Panc1 (cell line): ENCODE results near the gene C16orf46. TPM values are rescaled to one million over a fixed set of nuclear protein-coding genes. Genes with fewer than 3 reads are reported as not detected.
"Not testable (repeated sequence)": the region's sequence is repeated elsewhere in the genome, so short reads cannot be mapped to it uniquely, and the experiment has no call there.

Experiments
- ATAC-seq: fragments of 200-7000 bp; cut with Tn5 transposase; 2 replicates; pipeline ENCODE4 v1.9.1; 2020; ENCODE audit warnings: mild to moderate bottlenecking, moderate library complexity
- BruUV-seq: library from RNA; stranded (reverse); fragments of 400-500 nt; replicated peaks from 2 replicates; lab custom pipeline; 2021; lab: Mats Ljungman, UMichigan
- CTCF ChIA-PET: fragments of 300-600 bp; sonication (Branson Sonifier 250); formaldehyde crosslinking; loops from one replicate; lab custom pipeline; 2022; ENCODE audit warnings: antibody characterized with exemption; lab: Charles Lee
- POLR2A ChIA-PET: fragments of 300-600 bp; sonication (Branson Sonifier 250); formaldehyde crosslinking; loops from one replicate; lab custom pipeline; 2022; ENCODE audit warnings: antibody characterized with exemption; lab: Charles Lee
- DNase-seq: peaks from one replicate; pipeline ENCODE4 v3.0.0-alpha.2; 2010; ENCODE audit warnings: low read depth, low spot score
- H3K27ac ChIP-seq: 2 replicates; pipeline ENCODE4 v1.5.1; 2011; ENCODE audit warnings: mild to moderate bottlenecking, low read length, inconsistent platforms
- H3K27me3 ChIP-seq: fragments of 200-500 bp; sonication (Bioruptor generic); 2 replicates; pipeline ENCODE4 v1.6.0; 2014; ENCODE audit warnings: low read length, inconsistent platforms; ENCODE audit not compliant: control insufficient read depth, insufficient read depth
- H3K36me3 ChIP-seq: fragments of 200-500 bp; sonication (Bioruptor generic); 2 replicates; pipeline ENCODE4 v1.5.1; 2014; ENCODE audit warnings: inconsistent platforms, mild to moderate bottlenecking, low read length, moderate library complexity; ENCODE audit not compliant: control insufficient read depth, insufficient read depth
- H3K4me1 ChIP-seq: 2 replicates; pipeline ENCODE4 v1.5.1; 2011; ENCODE audit warnings: inconsistent platforms, mild to moderate bottlenecking, low read length, moderate library complexity; ENCODE audit not compliant: control insufficient read depth, insufficient read depth
- H3K4me3 ChIP-seq, 2 experiments: 2 replicates each; pipeline ENCODE4 v1.5.1; 2011 to 2012; ENCODE audit warnings: low read depth in 2 of 2, low read length in 2 of 2, mild to moderate bottlenecking in 2 of 2, inconsistent platforms in 1 of 2, moderate library complexity in 1 of 2
- H3K9me3 ChIP-seq: fragments of 200-500 bp; sonication (Bioruptor generic); 2 replicates; pipeline ENCODE4 v1.5.1; 2014; ENCODE audit warnings: low read depth, mild to moderate bottlenecking, inconsistent platforms, low read length, moderate library complexity; ENCODE audit not compliant: control insufficient read depth, insufficient read depth
- POLR2AphosphoS5 ChIP-seq: IDR thresholded peaks from 2 replicates; pipeline ENCODE4 v1.6.1; 2012; ENCODE audit warnings: mild to moderate bottlenecking, low read depth, low read length, moderate library complexity
- SIN3A ChIP-seq: IDR thresholded peaks from 2 replicates; pipeline ENCODE4 v1.6.1; 2012; ENCODE audit warnings: low read depth, mild to moderate bottlenecking, low read length, moderate library complexity, borderline replicate concordance; ENCODE audit not compliant: insufficient read depth
- TCF7L2 ChIP-seq: IDR thresholded peaks from 2 replicates; pipeline ENCODE4 v1.6.1; 2011; ENCODE audit warnings: mild to moderate bottlenecking, low read depth, low read length, inconsistent platforms
- in situ Hi-C: cut with HindIII; loops from 2 replicates; pipeline ENCODE4 v1.10.0; 2016; ENCODE audit warnings: low sequenced_read_pairs, low pct_unique_long_range_greater_than_20kb
- intact Hi-C: fragments of 100-400 bp; cut with micrococcal nuclease; formaldehyde crosslinking; loops from one replicate; pipeline ENCODE4 v1.10.0; 2022; ENCODE audit not compliant: unreplicated experiment
- total RNA-seq: library from RNA; stranded (reverse); gene quantifications from one replicate; pipeline ENCODE4 v1.2.1, GENCODE V29; 2021; ENCODE audit not compliant: unreplicated experiment
- TF ChIP-seq, protein P1 (sequence below), 2 experiments: IDR thresholded peaks; 2 replicates each; pipeline ENCODE4 v1.6.1; 2011 to 2012; ENCODE audit warnings: low read depth in 2 of 2, control low read depth in 1 of 2, low read length in 1 of 2, mild to moderate bottlenecking in 1 of 2, moderate library complexity in 1 of 2; ENCODE audit not compliant: insufficient read depth in 1 of 2
- TF ChIP-seq, protein P2 (sequence below): fragments of 450-650 bp; IDR thresholded peaks from 2 replicates; pipeline ENCODE4 v1.5.1; 2017; ENCODE audit warnings: mild to moderate bottlenecking

C16orf46 gene
- total RNA-seq, 1 experiment from 2014 or later: 1.2 TPM

DNA sequence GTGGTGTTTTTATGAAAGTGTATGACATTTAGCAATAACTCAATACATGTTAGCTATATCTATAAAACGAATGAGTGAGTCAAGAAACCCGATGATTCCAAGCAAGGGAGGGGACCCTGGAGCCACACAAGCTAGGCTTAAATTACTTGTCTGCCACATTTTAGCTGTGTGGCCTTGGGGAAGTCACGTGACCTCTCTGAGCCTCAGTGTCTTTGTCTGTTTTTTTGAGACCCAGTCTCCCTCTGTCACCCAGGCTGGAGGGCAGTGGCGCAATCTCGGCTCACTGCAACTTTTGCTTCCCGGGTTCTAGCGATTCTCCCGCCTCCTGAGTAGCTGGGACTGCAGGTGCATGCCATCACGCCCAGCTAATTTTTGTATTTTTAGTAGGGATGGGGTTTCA, 39.2 kb upstream of the C16orf46 start:
- Histone ChIP-seq H3K27me3 (no peaks in the 10 kb centered on the region), H3K27ac (no peak overlapping the region), H3K36me3 (no peaks in the 10 kb centered on the region), H3K9me3 (no peaks in the 10 kb centered on the region), H3K4me1 (no peaks in the 10 kb centered on the region), H3K4me3 (no peak overlapping the region)
- ChIA-PET POLR2A (no interaction called here), CTCF (interaction anchor here (0.7 kb wide), 1 partner anchor 25 kb away, joined by 3 read pairs; no protein-coding TSS in a partner anchor)
- intact Hi-C loops: no loop called here
- BruUV-seq: no TSS peak
- ATAC-seq (no peak), DNase-seq (no peak)
- in situ Hi-C loops: no loop called here
- TF ChIP-seq POLR2AphosphoS5: no peak
- TF ChIP-seq, protein P1, sequence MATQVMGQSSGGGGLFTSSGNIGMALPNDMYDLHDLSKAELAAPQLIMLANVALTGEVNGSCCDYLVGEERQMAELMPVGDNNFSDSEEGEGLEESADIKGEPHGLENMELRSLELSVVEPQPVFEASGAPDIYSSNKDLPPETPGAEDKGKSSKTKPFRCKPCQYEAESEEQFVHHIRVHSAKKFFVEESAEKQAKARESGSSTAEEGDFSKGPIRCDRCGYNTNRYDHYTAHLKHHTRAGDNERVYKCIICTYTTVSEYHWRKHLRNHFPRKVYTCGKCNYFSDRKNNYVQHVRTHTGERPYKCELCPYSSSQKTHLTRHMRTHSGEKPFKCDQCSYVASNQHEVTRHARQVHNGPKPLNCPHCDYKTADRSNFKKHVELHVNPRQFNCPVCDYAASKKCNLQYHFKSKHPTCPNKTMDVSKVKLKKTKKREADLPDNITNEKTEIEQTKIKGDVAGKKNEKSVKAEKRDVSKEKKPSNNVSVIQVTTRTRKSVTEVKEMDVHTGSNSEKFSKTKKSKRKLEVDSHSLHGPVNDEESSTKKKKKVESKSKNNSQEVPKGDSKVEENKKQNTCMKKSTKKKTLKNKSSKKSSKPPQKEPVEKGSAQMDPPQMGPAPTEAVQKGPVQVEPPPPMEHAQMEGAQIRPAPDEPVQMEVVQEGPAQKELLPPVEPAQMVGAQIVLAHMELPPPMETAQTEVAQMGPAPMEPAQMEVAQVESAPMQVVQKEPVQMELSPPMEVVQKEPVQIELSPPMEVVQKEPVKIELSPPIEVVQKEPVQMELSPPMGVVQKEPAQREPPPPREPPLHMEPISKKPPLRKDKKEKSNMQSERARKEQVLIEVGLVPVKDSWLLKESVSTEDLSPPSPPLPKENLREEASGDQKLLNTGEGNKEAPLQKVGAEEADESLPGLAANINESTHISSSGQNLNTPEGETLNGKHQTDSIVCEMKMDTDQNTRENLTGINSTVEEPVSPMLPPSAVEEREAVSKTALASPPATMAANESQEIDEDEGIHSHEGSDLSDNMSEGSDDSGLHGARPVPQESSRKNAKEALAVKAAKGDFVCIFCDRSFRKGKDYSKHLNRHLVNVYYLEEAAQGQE (IDR thresholded peaks at IDR 0.05; ENCODE audit: insufficient read depth in 1 of 2, low read depth in 2 of 2, low read length in 1 of 2): no peak
- no peak for TF ChIP-seq SIN3A
- TF ChIP-seq, protein P2, sequence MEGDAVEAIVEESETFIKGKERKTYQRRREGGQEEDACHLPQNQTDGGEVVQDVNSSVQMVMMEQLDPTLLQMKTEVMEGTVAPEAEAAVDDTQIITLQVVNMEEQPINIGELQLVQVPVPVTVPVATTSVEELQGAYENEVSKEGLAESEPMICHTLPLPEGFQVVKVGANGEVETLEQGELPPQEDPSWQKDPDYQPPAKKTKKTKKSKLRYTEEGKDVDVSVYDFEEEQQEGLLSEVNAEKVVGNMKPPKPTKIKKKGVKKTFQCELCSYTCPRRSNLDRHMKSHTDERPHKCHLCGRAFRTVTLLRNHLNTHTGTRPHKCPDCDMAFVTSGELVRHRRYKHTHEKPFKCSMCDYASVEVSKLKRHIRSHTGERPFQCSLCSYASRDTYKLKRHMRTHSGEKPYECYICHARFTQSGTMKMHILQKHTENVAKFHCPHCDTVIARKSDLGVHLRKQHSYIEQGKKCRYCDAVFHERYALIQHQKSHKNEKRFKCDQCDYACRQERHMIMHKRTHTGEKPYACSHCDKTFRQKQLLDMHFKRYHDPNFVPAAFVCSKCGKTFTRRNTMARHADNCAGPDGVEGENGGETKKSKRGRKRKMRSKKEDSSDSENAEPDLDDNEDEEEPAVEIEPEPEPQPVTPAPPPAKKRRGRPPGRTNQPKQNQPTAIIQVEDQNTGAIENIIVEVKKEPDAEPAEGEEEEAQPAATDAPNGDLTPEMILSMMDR: no peak
- TF ChIP-seq TCF7L2: no peak

DNA sequence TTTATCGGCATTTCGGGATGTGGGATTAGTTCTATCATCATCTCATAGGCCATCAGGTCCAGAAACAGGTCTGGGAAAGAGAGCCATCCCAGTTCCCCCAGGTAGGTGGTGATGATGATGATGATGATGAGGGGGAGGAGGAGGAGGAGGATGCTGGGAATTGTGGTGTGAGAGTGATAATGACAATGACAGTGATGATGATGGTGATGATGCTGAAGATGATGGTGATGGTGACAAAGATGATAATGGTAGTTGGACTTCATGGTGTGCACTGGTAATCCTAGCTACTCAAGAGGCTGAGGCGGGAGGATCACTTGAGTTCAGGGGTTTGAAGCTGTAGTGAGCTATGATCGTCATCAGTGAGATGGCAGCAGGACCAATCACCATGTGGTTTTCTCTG, 35.4 kb upstream of the C16orf46 start:
- BruUV-seq: no TSS peak
- CTCF ChIA-PET: no interaction called here
- no peak for ATAC-seq

DNA sequence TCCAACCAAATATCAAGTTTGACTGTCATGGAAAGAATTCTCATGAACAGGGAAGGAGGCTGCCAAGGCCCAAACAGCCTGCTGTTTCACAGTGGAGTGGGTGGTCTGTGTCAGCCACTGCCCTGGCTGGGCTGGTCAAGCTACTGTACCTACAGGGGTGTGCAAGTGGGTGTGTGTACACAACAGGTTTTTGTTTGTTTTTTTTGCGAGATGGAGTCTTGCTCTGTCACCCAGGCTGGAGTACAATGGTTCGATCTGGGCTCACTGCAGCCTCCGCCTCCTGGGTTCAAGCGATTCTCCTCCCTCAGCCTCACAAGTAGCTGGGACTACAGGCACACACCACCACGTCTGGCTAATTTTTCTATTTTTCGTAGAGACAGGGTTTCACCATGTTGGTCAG, 32.2 kb upstream of the C16orf46 start:
- H3K9me3 ChIP-seq, ATAC-seq, POLR2A ChIA-PET, CTCF ChIA-PET, DNase-seq, H3K27ac ChIP-seq, intact Hi-C loops, H3K36me3 ChIP-seq, in situ Hi-C loops, H3K4me3 ChIP-seq, H3K27me3 ChIP-seq, BruUV-seq, H3K4me1 ChIP-seq: not testable (repeated sequence)

More for the DNA sequence above, 35.4 kb upstream of the C16orf46 start:
- DNase-seq: no peak
- Histone ChIP-seq H3K36me3 (no peaks in the 10 kb centered on the region), H3K9me3 (no peaks in the 10 kb centered on the region), H3K27ac (no peak overlapping the region), H3K27me3 (no peaks in the 10 kb centered on the region), H3K4me3 (no peak overlapping the region), H3K4me1 (no peaks in the 10 kb centered on the region)
- POLR2A ChIA-PET: no interaction called here
- intact Hi-C loops: no loop called here
- in situ Hi-C loops: no loop called here
- TF ChIP-seq, protein P1 (IDR thresholded peaks at IDR 0.05; ENCODE audit: insufficient read depth in 1 of 2, low read depth in 2 of 2, low read length in 1 of 2): no peak
- no peak for TF ChIP-seq TCF7L2
- no peak for TF ChIP-seq SIN3A
- TF ChIP-seq, protein P2: no peak
- TF ChIP-seq POLR2AphosphoS5: no peak
